ENCODE results near the gene UBE2A.

Gene UBE2A

GRCh38 chrX:119614776-119615175 lies 40.4 kb downstream of the UBE2A start:
- DNase-seq: no peak

DNA sequence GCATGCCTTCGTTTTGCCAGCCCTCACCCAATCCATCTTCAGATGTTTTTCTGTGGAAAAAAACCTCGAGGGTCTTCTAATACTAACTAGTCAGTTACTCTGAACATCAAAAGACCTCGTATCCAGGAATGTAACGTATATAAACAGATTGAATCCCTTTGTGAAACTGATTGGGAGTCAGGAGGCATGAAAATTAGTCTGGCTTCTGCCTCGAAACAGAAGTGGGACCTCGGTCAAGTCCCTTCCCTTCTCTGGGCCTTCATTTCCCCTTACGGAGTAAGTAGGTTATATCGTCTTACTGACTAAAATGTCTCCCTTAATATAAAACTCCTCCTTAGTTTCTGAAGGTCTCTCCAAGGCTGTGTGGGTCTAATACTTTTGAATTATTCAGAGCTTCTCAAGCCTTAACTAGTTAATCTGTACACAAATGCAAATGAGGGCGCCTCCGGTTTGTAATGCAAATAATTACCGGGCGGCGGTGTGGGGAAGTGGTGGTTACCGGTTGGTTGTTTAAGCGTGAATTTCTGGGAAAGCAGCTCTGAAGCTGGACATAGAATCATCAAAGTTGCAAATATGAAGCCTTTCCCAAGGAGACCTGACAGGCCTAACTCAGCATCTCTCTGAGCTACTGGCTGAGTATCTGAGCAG lies 43.3 kb downstream of the UBE2A start:
- no peak for DNase-seq

DNA sequence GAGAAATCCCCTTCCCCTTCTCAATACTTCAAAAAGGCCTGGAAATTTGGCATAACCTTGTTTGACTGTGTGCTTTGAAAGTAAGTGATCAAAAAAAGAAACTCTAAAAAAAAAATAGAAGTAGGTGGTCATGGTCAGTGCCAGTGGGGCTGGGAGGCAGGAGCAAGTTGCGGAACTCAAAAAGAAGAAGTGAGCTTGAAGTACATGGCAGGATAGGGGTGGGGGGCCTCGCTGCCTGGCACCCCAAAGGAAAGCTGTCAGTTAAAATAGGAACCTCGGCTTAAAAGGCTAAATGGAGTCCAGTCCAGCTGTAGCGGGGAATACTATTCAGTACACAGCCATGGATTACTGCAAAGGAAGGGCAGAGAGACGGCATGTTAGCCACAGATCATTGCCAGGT lies 44.1 kb downstream of the UBE2A start:
- DNase-seq: peak; percentile 35

- no peak for DNase-seq
These were observed 48.2 kb downstream of the UBE2A start for GRCh38 chrX:119622356-119623232.

- no peak for DNase-seq
These were observed 50.1 kb downstream of the UBE2A start for GRCh38 chrX:119624417-119624816.

GRCh38 chrX:119624951-119625668 lies 50.7 kb downstream of the UBE2A start:
- DNase-seq: no peak

DNA sequence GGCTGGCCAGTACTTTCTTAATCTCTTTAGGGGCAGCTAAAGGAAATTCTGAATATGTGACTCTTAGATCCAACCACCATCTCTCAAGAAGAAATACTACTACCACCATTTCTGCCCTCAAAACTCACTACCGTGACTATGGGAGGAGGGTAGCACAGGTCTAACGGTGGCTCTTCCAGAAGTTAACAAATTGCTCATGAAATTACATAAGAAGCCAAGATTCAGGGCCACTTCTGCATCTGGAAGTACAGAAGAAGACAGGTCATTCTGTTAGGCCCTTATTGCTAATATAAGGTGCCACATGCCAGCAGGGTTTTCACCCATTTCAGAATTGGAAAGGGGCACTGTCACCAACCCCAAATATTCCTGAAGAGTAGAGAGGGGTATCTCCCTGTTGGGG lies 51.5 kb downstream of the UBE2A start:
- no peak for DNase-seq
